ENCODE measurements around the gene SMYD3.

The SMYD3 gene

GRCh38 chr1:246550402-246550801 lies 43.3 kb upstream of the SMYD3 start:
- no peak overlapping the region for H3K27ac ChIP-seq (ENCODE audit: low read length)
- no peaks in the 10 kb centered on the region for H4K20me1 ChIP-seq (ENCODE audit: insufficient read depth, low read length)
- no peak overlapping the region for H3K4me3 ChIP-seq (ENCODE audit: low read depth in 1 of 2, low read length in 2 of 2)
- no peak overlapping the region for H2AFZ ChIP-seq (ENCODE audit: low read depth, low read length)
- H3K4me2 ChIP-seq (ENCODE audit: insufficient read depth, low read length), result no peak overlapping the region
- H3K4me1 ChIP-seq (ENCODE audit: insufficient read depth, low read length), result no peaks in the 10 kb centered on the region
- ATAC-seq (ENCODE audit: insufficient read depth, low read depth) (no peak), DNase-seq (no peak)
- TF ChIP-seq EZH2 (IDR thresholded peaks at IDR 0.05; ENCODE audit: borderline replicate concordance, low read depth, low read length, severe bottlenecking) (no peak), CTCF (IDR thresholded peaks at IDR 0.05; ENCODE audit: borderline replicate concordance, extremely low read depth, low read length, poor library complexity, severe bottlenecking) (no peak)
- H3K27me3 ChIP-seq (ENCODE audit: insufficient read depth, low read length, poor library complexity), result no peaks in the 10 kb centered on the region
- H3K36me3 ChIP-seq (ENCODE audit: insufficient read depth, low read length), result peaks cover 71% of the 10 kb centered on the region
- H3K9me3 ChIP-seq (ENCODE audit: insufficient read depth, low read length, severe bottlenecking), result no peaks in the 10 kb centered on the region
- no peak overlapping the region for H3K9ac ChIP-seq (ENCODE audit: low read depth, low read length)
- peaks cover 11% of the 10 kb centered on the region for H3K79me2 ChIP-seq (ENCODE audit: insufficient read depth, low read length)

GRCh38 chr1:246549665-246550064 lies 42.6 kb upstream of the SMYD3 start:
- no peak overlapping the region for H2AFZ ChIP-seq (ENCODE audit: low read depth, low read length)
- ATAC-seq (ENCODE audit: insufficient read depth, low read depth) (no peak), DNase-seq (no peak)
- H3K9me3 ChIP-seq (ENCODE audit: insufficient read depth, low read length, severe bottlenecking), result no peaks in the 10 kb centered on the region
- no peaks in the 10 kb centered on the region for H3K27me3 ChIP-seq (ENCODE audit: insufficient read depth, low read length, poor library complexity)
- no peak overlapping the region for H3K27ac ChIP-seq (ENCODE audit: low read length)
- no peak overlapping the region for H3K4me3 ChIP-seq (ENCODE audit: low read depth in 1 of 2, low read length in 2 of 2)
- H3K4me2 ChIP-seq (ENCODE audit: insufficient read depth, low read length), result no peak overlapping the region
- H3K36me3 ChIP-seq (ENCODE audit: insufficient read depth, low read length), result peaks cover 70% of the 10 kb centered on the region
- H4K20me1 ChIP-seq (ENCODE audit: insufficient read depth, low read length), result no peaks in the 10 kb centered on the region
- peaks cover 8% of the 10 kb centered on the region for H3K79me2 ChIP-seq (ENCODE audit: insufficient read depth, low read length)
- H3K4me1 ChIP-seq (ENCODE audit: insufficient read depth, low read length), result no peaks in the 10 kb centered on the region
- TF ChIP-seq EZH2 (IDR thresholded peaks at IDR 0.05; ENCODE audit: borderline replicate concordance, low read depth, low read length, severe bottlenecking) (no peak), CTCF (IDR thresholded peaks at IDR 0.05; ENCODE audit: borderline replicate concordance, extremely low read depth, low read length, poor library complexity, severe bottlenecking) (no peak)
- H3K9ac ChIP-seq (ENCODE audit: low read depth, low read length), result no peak overlapping the region

GRCh38 chr1:246544001-246544400 lies 36.9 kb upstream of the SMYD3 start:
- Histone ChIP-seq H3K4me1 (ENCODE audit: insufficient read depth, low read length) (no peaks in the 10 kb centered on the region), H3K36me3 (ENCODE audit: insufficient read depth, low read length) (peaks cover 62% of the 10 kb centered on the region), H4K20me1 (ENCODE audit: insufficient read depth, low read length) (no peaks in the 10 kb centered on the region), H3K4me3 (ENCODE audit: low read depth in 1 of 2, low read length in 2 of 2) (no peak overlapping the region), H3K27me3 (ENCODE audit: insufficient read depth, low read length, poor library complexity) (no peaks in the 10 kb centered on the region), H2AFZ (ENCODE audit: low read depth, low read length) (no peak overlapping the region), H3K27ac (ENCODE audit: low read length) (no peak overlapping the region), H3K9me3 (ENCODE audit: insufficient read depth, low read length, severe bottlenecking) (no peaks in the 10 kb centered on the region), H3K4me2 (ENCODE audit: insufficient read depth, low read length) (no peak overlapping the region), H3K79me2 (ENCODE audit: insufficient read depth, low read length) (no peaks in the 10 kb centered on the region), H3K9ac (ENCODE audit: low read depth, low read length) (no peak overlapping the region)
- ATAC-seq (ENCODE audit: insufficient read depth, low read depth) (no peak), DNase-seq (no peak)
- TF ChIP-seq EZH2 (IDR thresholded peaks at IDR 0.05; ENCODE audit: borderline replicate concordance, low read depth, low read length, severe bottlenecking) (no peak), CTCF (IDR thresholded peaks at IDR 0.05; ENCODE audit: borderline replicate concordance, extremely low read depth, low read length, poor library complexity, severe bottlenecking) (no peak)

Measured in DND-41 (cell line).